Panc1 (cell line): Measurements from ENCODE around the gene TRPV6. TPM values are rescaled to one million over a fixed set of nuclear protein-coding genes. Genes with fewer than 3 reads are reported as not detected.

Experiments
- ATAC-seq: fragments of 200-7000 bp; cut with Tn5 transposase; 2 replicates; pipeline ENCODE4 v1.9.1; 2020; ENCODE audit warnings: mild to moderate bottlenecking, moderate library complexity
- BruUV-seq: library from RNA; stranded (reverse); fragments of 400-500 nt; replicated peaks from 2 replicates; lab custom pipeline; 2021; lab: Mats Ljungman, UMichigan
- CTCF ChIA-PET: fragments of 300-600 bp; sonication (Branson Sonifier 250); formaldehyde crosslinking; loops from one replicate; lab custom pipeline; 2022; ENCODE audit warnings: antibody characterized with exemption; lab: Charles Lee
- POLR2A ChIA-PET: fragments of 300-600 bp; sonication (Branson Sonifier 250); formaldehyde crosslinking; loops from one replicate; lab custom pipeline; 2022; ENCODE audit warnings: antibody characterized with exemption; lab: Charles Lee
- DNase-seq: peaks from one replicate; pipeline ENCODE4 v3.0.0-alpha.2; 2010; ENCODE audit warnings: low read depth, low spot score
- H3K27ac ChIP-seq: 2 replicates; pipeline ENCODE4 v1.5.1; 2011; ENCODE audit warnings: mild to moderate bottlenecking, low read length, inconsistent platforms
- H3K27me3 ChIP-seq: fragments of 200-500 bp; sonication (Bioruptor generic); 2 replicates; pipeline ENCODE4 v1.6.0; 2014; ENCODE audit warnings: low read length, inconsistent platforms; ENCODE audit not compliant: control insufficient read depth, insufficient read depth
- H3K36me3 ChIP-seq: fragments of 200-500 bp; sonication (Bioruptor generic); 2 replicates; pipeline ENCODE4 v1.5.1; 2014; ENCODE audit warnings: inconsistent platforms, mild to moderate bottlenecking, low read length, moderate library complexity; ENCODE audit not compliant: control insufficient read depth, insufficient read depth
- H3K4me1 ChIP-seq: 2 replicates; pipeline ENCODE4 v1.5.1; 2011; ENCODE audit warnings: inconsistent platforms, mild to moderate bottlenecking, low read length, moderate library complexity; ENCODE audit not compliant: control insufficient read depth, insufficient read depth
- H3K4me3 ChIP-seq, 2 experiments: 2 replicates each; pipeline ENCODE4 v1.5.1; 2011 to 2012; ENCODE audit warnings: low read depth in 2 of 2, low read length in 2 of 2, mild to moderate bottlenecking in 2 of 2, inconsistent platforms in 1 of 2, moderate library complexity in 1 of 2
- H3K9me3 ChIP-seq: fragments of 200-500 bp; sonication (Bioruptor generic); 2 replicates; pipeline ENCODE4 v1.5.1; 2014; ENCODE audit warnings: low read depth, mild to moderate bottlenecking, inconsistent platforms, low read length, moderate library complexity; ENCODE audit not compliant: control insufficient read depth, insufficient read depth
- POLR2AphosphoS5 ChIP-seq: IDR thresholded peaks from 2 replicates; pipeline ENCODE4 v1.6.1; 2012; ENCODE audit warnings: mild to moderate bottlenecking, low read depth, low read length, moderate library complexity
- SIN3A ChIP-seq: IDR thresholded peaks from 2 replicates; pipeline ENCODE4 v1.6.1; 2012; ENCODE audit warnings: low read depth, mild to moderate bottlenecking, low read length, moderate library complexity, borderline replicate concordance; ENCODE audit not compliant: insufficient read depth
- TCF7L2 ChIP-seq: IDR thresholded peaks from 2 replicates; pipeline ENCODE4 v1.6.1; 2011; ENCODE audit warnings: mild to moderate bottlenecking, low read depth, low read length, inconsistent platforms
- in situ Hi-C: cut with HindIII; loops from 2 replicates; pipeline ENCODE4 v1.10.0; 2016; ENCODE audit warnings: low sequenced_read_pairs, low pct_unique_long_range_greater_than_20kb
- intact Hi-C: fragments of 100-400 bp; cut with micrococcal nuclease; formaldehyde crosslinking; loops from one replicate; pipeline ENCODE4 v1.10.0; 2022; ENCODE audit not compliant: unreplicated experiment
- total RNA-seq: library from RNA; stranded (reverse); gene quantifications from one replicate; pipeline ENCODE4 v1.2.1, GENCODE V29; 2021; ENCODE audit not compliant: unreplicated experiment
- TF ChIP-seq, protein P1 (sequence below), 2 experiments: IDR thresholded peaks; 2 replicates each; pipeline ENCODE4 v1.6.1; 2011 to 2012; ENCODE audit warnings: low read depth in 2 of 2, control low read depth in 1 of 2, low read length in 1 of 2, mild to moderate bottlenecking in 1 of 2, moderate library complexity in 1 of 2; ENCODE audit not compliant: insufficient read depth in 1 of 2
- TF ChIP-seq, protein P2 (sequence below): fragments of 450-650 bp; IDR thresholded peaks from 2 replicates; pipeline ENCODE4 v1.5.1; 2017; ENCODE audit warnings: mild to moderate bottlenecking

TRPV6 gene
- total RNA-seq, 1 experiment from 2014 or later = not detected

GRCh38 chr7:142874837-142875236, 10.7 kb downstream of the TRPV6 start:
- TF ChIP-seq, protein P1, sequence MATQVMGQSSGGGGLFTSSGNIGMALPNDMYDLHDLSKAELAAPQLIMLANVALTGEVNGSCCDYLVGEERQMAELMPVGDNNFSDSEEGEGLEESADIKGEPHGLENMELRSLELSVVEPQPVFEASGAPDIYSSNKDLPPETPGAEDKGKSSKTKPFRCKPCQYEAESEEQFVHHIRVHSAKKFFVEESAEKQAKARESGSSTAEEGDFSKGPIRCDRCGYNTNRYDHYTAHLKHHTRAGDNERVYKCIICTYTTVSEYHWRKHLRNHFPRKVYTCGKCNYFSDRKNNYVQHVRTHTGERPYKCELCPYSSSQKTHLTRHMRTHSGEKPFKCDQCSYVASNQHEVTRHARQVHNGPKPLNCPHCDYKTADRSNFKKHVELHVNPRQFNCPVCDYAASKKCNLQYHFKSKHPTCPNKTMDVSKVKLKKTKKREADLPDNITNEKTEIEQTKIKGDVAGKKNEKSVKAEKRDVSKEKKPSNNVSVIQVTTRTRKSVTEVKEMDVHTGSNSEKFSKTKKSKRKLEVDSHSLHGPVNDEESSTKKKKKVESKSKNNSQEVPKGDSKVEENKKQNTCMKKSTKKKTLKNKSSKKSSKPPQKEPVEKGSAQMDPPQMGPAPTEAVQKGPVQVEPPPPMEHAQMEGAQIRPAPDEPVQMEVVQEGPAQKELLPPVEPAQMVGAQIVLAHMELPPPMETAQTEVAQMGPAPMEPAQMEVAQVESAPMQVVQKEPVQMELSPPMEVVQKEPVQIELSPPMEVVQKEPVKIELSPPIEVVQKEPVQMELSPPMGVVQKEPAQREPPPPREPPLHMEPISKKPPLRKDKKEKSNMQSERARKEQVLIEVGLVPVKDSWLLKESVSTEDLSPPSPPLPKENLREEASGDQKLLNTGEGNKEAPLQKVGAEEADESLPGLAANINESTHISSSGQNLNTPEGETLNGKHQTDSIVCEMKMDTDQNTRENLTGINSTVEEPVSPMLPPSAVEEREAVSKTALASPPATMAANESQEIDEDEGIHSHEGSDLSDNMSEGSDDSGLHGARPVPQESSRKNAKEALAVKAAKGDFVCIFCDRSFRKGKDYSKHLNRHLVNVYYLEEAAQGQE (IDR thresholded peaks at IDR 0.05; ENCODE audit: insufficient read depth in 1 of 2, low read depth in 2 of 2, low read length in 1 of 2) = no peak
- TF ChIP-seq POLR2AphosphoS5 = no peak
- H3K4me1 ChIP-seq = no peaks in the 10 kb centered on the region
- intact Hi-C loops = no loop called here
- H3K9me3 ChIP-seq = no peaks in the 10 kb centered on the region
- no TSS peak for BruUV-seq
- ATAC-seq (no peak), DNase-seq (no peak)
- H3K27ac ChIP-seq = no peak overlapping the region
- H3K27me3 ChIP-seq = peaks cover 7% of the 10 kb centered on the region
- ChIA-PET POLR2A (no interaction called here), CTCF (no interaction called here)
- in situ Hi-C loops = no loop called here
- H3K4me3 ChIP-seq = no peak overlapping the region
- H3K36me3 ChIP-seq = no peaks in the 10 kb centered on the region

DNA sequence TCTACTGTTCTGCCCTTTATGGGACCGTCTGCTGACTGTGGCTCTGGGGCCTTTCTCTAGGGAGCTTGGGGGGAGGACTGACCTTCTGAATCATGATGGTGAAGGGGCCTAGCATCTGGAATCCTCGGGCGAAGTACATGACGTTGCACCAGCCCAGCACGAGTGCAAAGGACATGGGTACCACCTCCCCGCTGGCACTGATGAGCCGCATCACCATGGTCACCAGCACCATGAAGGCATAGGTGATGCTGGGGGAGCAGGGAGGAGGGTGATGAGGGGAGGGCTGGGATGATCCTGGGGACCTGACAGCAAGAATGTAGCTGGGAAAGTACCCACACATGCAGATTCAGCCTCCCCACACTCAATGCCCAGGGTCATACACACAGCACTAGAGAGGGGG, 11.1 kb downstream of the TRPV6 start:
- no peaks in the 10 kb centered on the region for H3K36me3 ChIP-seq
- CTCF ChIA-PET = no interaction called here
- no TSS peak for BruUV-seq
- ATAC-seq = no peak
- H3K27me3 ChIP-seq = peaks cover 7% of the 10 kb centered on the region
- H3K4me1 ChIP-seq = no peaks in the 10 kb centered on the region
- no peak overlapping the region for H3K27ac ChIP-seq
- TF ChIP-seq POLR2AphosphoS5 = no peak
- TF ChIP-seq TCF7L2 = no peak
- TF ChIP-seq, protein P2, sequence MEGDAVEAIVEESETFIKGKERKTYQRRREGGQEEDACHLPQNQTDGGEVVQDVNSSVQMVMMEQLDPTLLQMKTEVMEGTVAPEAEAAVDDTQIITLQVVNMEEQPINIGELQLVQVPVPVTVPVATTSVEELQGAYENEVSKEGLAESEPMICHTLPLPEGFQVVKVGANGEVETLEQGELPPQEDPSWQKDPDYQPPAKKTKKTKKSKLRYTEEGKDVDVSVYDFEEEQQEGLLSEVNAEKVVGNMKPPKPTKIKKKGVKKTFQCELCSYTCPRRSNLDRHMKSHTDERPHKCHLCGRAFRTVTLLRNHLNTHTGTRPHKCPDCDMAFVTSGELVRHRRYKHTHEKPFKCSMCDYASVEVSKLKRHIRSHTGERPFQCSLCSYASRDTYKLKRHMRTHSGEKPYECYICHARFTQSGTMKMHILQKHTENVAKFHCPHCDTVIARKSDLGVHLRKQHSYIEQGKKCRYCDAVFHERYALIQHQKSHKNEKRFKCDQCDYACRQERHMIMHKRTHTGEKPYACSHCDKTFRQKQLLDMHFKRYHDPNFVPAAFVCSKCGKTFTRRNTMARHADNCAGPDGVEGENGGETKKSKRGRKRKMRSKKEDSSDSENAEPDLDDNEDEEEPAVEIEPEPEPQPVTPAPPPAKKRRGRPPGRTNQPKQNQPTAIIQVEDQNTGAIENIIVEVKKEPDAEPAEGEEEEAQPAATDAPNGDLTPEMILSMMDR = no peak
- TF ChIP-seq, protein P1 (IDR thresholded peaks at IDR 0.05; ENCODE audit: insufficient read depth in 1 of 2, low read depth in 2 of 2, low read length in 1 of 2) = no peak
- no peak for TF ChIP-seq SIN3A
- H3K4me3 ChIP-seq = no peak overlapping the region
- in situ Hi-C loops (no loop called here), intact Hi-C loops (no loop called here)
- no peaks in the 10 kb centered on the region for H3K9me3 ChIP-seq
- POLR2A ChIA-PET = no interaction called here
- DNase-seq = no peak
